Measurements from ENCODE around the gene WDPCP.
A peak's percentile ranks its signal among the peaks of the same experiment; 100 is the strongest.
"Not testable (repeated sequence)": the region's sequence is repeated elsewhere in the genome, so short reads cannot be mapped to it uniquely, and the experiment has no call there.

Gene WDPCP

GRCh38 chr2:63444565-63445288 lies 143.6 kb downstream of the WDPCP start:
- DNase-seq (ENCODE audit: low spot score) = no peak

DNA sequence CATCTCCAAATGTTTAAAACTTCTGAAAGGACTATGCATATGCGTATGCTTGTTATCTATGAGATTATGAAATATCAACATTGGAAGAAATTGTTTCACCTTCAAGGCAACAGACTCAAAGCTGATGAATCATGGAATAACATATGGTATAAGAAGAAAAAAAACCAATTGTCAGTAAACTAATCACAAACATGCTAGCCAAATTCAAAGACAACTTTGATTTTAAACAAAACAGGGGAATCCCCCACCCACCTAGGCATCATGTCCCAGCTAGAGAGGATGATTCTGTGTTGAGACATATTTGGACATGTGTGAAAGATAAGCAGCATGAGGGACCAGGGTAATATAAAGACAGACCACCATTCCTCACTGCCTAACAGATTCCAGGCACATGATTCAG lies 147.7 kb downstream of the WDPCP start:
- no peak for DNase-seq (ENCODE audit: low spot score)

DNA sequence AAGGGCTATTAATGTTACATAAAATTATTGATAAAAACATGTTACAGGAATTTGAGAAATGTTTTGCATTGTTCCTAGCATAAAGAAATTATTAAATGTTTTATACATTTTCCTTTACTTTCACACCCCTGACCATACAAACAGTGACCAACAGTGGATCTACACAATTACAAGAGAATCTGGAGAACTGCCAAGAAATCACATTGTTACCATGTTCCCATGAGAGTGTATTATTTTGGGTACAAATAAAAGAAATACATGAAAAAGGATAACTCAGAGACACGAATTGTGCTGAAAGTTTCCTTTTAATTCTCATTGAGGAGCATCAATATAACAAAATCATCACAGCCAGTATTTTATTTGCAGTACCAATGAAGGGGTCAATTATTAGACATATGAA lies 150.1 kb downstream of the WDPCP start:
- no peak for DNase-seq (ENCODE audit: low spot score)

DNA sequence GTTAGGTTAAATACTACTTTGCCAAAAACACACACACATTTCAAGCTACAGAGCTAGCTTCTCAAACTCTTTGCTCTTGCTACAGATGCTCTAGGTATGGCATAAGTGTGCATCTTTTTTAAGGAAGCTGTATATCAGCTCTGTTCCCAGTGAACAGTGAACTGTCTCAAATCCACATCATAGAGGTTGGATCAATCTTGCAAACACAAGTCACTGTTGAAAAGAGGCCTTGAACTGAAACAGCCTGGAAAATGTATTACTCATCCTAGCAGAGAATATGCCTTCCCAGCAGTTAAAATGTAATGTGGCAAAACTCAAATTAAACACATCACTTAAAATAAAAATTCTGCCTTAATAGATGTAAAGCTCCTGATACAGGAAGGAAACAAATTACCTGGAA lies 151.8 kb downstream of the WDPCP start:
- DNase-seq (ENCODE audit: low spot score) = peak; percentile 1

GRCh38 chr2:63435070-63435469 lies 153.2 kb downstream of the WDPCP start:
- DNase-seq (ENCODE audit: low spot score) = no peak

GRCh38 chr2:63434024-63435001 lies 154.0 kb downstream of the WDPCP start:
- DNase-seq (ENCODE audit: low spot score) = no peak

- DNase-seq (ENCODE audit: low spot score) = no peak
Observed at GRCh38 chr2:63432373-63432772, 155.9 kb downstream of the WDPCP start.

DNA sequence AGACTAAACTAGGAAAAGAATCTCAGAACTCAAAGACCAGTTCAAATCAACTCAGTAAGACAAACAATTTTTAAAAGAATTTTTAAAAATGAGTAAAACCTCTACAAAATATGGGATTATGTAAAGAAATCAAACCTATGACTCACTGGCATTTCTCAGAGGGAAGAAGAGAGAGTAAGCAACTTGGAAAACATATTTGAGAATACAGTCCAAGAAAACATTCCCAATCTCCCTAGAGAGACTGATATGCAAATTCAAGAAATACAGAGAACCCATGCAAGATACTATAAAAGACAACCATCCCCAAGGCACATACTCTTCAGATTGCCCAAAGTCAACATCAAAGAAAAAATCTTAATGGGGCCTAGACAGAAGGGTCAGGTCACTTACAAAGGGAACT lies 162.7 kb downstream of the WDPCP start:
- DNase-seq (ENCODE audit: low spot score) = no peak

GRCh38 chr2:63425079-63425416 lies 163.2 kb downstream of the WDPCP start:
- DNase-seq (ENCODE audit: low spot score) = no peak

DNA sequence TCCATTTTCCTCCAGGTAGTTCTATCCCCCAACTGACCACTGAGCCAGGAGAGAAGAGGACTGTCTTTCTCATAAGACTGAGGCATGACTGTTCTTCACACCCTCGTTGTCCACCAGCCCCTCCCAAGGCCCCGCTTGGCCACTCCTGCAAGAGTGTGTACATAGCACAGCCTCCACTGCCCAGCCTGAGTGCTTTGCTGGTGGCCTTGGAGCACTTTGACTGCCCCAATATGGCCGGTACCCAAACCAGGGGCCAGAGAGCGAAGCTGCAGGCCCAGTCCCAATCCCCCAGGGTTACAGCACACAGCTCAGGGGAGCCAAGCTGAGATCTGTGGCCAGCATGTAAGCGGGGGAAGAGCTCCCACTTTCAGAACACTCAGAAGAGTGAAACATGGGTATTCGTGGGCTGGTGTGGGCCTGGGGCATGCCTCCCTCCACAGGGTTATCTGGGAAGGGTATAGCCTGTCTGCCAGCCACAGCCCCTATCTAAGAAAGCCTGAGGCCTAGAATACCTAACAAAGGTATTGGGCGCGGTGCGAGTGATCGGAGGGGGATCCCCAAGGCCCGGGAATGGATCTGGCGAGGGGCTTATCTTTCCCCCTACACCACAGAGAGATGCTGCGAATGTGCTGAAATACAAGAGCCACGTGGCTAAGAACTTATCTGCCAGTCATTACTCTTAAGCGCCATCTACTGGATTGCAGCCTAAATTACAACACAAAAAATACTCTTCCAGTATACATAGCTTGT lies 163.8 kb downstream of the WDPCP start:
- DNase-seq (ENCODE audit: low spot score) = no peak

GRCh38 chr2:63422556-63422955 lies 165.7 kb downstream of the WDPCP start:
- DNase-seq (ENCODE audit: low spot score) = no peak

DNA sequence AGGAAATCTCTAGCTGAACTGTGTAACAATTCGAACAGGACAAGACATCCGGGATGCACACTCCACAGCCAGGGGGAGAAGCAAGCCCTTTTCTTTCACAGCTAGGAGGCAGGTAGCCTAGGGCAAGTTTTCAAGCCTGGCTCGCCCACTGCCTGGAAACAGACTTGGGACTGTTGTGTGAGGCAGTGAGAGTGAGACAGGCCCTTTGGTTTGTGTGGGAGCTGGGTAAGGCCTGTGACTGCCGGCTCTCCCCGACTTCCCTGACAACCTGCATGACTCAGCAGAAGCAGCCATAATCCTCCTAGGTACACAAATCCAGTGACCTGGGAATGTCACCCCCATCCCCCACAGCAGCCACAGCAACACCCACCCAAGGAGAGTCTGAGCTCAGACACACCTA lies 179.7 kb downstream of the WDPCP start:
- no peak for DNase-seq (ENCODE audit: low spot score)

- DNase-seq (ENCODE audit: low spot score) = no peak
Observed at GRCh38 chr2:63406641-63407040, 181.6 kb downstream of the WDPCP start.

- DNase-seq (ENCODE audit: low spot score) = no peak
Observed at GRCh38 chr2:63403820-63404219, 184.5 kb downstream of the WDPCP start.

DNA sequence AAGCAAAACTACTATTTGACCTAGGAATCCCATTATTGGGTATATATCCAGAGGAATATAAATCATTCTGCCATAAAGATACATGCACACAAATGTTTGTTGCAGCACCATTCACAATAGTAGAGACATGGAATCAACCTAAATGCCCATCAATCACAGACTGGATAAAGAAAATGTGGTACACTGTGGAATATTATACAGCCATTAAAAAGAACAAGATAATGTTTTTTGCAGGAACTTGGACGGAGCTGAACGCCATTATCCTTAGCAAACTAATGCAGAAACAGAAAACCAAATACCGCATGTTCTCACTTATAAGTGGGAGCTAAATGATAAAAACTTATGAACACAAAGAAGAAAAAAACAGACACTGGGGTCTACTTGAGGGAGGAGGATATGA lies 185.4 kb downstream of the WDPCP start:
- DNase-seq (ENCODE audit: low spot score) = not testable (repeated sequence)

DNA sequence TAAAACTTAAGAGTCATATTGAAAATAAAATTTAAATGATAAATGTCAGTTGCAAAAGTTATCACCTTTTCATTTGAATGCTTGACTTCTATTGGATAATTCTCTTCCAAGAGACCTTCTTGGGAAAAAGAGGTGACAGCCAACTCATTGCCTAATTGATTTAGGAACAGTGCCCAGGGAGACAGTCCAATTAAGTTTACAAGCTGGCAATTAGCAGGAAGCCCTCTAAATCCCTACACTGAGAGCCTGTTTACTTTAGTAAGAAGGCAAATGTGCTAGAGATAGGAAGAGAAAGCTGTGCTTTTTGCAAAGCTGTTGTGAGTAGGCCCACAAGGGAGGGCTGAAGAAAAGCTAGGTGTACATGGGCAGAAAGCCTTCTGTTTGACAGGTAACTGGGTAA lies 189.1 kb downstream of the WDPCP start:
- no peak for DNase-seq (ENCODE audit: low spot score)

GRCh38 chr2:63379451-63379850 lies 208.8 kb downstream of the WDPCP start:
- DNase-seq (ENCODE audit: low spot score) = no peak

GRCh38 chr2:63378589-63378988 lies 209.7 kb downstream of the WDPCP start:
- DNase-seq (ENCODE audit: low spot score) = no peak

GRCh38 chr2:63374341-63374740 lies 213.9 kb downstream of the WDPCP start:
- DNase-seq (ENCODE audit: low spot score) = no peak

GRCh38 chr2:63372549-63372948 lies 215.7 kb downstream of the WDPCP start:
- DNase-seq (ENCODE audit: low spot score) = no peak

DNA sequence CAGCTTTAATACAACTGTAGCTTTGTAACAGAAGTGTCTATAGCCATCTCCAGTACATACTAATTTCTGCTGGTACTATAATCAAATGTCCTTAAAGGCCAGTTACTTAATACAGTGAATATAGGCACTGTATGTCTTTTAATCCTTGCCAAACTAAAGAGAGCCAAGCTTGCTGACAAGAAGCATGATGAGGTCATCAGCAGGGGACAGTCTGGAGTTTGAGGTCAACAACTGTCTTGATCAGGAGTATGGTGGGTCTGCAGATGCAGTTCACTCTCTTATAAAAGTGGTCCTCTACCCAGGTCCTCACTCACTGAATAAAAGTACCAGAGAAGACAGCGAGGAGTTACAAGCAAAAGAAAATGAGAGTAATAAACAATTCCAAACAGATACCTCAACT lies 219.1 kb downstream of the WDPCP start:
- DNase-seq (ENCODE audit: low spot score) = no peak

DNA sequence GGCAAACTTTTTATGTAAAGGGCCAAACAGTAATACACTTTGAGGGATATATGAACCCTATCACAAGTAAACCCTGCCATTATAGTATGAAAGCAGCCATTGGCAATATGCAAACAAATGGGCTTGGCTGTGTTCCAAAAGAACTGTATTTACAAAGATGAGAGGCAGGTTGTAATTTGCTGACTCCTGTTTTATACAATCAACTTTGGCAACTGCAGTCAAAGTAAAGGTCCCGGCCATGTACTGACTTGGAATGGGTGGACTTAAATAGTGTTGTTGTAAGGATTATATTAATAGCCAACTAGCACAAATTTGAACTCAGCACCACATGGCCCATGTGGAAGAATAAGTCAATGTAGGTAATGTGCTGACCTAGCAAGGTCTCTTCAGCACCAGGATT lies 223.4 kb downstream of the WDPCP start:
- no peak for DNase-seq (ENCODE audit: low spot score)

GRCh38 chr2:63357722-63358121 lies 230.6 kb downstream of the WDPCP start:
- not testable (repeated sequence) for DNase-seq (ENCODE audit: low spot score)
